ENCODE data around the gene IGSF21.
A peak's percentile ranks its signal among the peaks of the same experiment; 100 is the strongest.

Gene IGSF21

DNA sequence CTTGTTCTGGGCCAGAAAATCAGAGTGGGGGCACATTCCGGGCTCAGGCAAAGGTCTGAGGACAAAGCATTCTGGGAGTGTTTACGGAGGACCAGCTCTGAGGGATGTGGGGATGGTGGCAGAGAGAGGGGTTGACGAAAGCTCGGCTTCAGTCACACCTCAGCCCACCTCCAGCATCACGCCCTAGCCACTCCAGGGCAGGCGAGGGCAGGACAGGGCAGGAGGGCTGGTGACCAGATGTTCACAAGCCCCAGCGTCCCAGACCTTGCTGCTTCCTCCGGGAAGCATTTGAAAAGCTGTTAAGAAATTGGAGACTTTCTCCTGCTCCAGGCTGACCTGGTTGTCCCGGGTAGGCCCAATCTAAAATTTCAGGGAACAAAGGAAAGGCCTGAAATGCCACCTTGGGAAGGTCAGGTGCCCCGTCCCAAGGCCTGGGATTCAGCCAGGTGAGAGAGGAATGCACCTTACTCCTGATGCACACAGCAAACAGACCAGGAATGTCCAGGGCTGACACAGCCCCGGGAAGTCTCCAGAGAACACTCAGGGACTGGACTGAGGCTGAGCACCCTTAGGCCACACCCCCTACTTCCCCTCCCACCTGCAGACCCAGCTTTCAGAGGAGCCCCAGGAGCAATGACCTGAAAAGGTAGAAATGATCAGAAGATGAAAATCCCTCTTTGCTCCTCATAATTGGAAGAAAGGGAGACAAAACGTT, 301.2 kb downstream of the IGSF21 start:
- Histone ChIP-seq H3K9ac (ENCODE audit: low read depth, low read length) (no peak overlapping the region), H3K27ac (ENCODE audit: low read depth, low read length) (no peak overlapping the region), H3K9me3 (ENCODE audit: control insufficient read depth, insufficient read depth, low read length) (peaks cover 22% of the 10 kb centered on the region), H3K4me3 (ENCODE audit: low read depth, low read length) (no peak overlapping the region), H3K36me3 (ENCODE audit: control insufficient read depth, insufficient read depth, low read length) (no peaks in the 10 kb centered on the region), H3K27me3 (ENCODE audit: control insufficient read depth, insufficient read depth, low read length) (no peaks in the 10 kb centered on the region), H3K4me1 (ENCODE audit: control insufficient read depth, insufficient read depth, low read length) (peaks cover 23% of the 10 kb centered on the region)

DNA sequence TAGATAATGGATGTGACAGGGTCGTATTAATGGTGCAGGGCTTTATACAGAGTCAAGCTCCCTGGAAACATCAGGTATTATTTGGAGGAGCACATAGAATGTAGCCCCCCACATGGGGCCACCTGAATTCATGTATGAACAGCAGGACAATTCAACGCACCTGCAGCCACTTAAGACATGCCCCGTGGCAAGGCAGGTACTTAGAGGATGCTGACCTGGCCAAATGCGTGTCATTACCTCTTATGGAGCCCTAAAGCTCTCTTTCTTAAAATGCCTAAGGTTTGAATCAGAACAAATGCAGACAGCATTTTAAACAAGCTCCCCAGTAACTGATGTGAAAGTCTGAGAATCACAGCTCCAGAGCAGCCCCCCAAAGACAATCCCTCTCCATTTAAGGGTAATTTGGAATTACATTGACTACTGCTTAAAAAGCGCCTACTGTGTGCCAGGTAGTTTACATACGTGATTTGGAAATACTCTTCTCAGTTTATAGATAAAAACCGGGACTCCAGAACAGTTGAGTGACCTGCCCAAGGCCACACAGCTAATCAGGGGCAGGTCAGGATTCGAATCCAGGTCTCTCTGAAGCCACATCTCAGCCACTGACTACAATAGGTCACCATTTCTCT, 302.1 kb downstream of the IGSF21 start:
- Histone ChIP-seq H3K27me3 (ENCODE audit: control insufficient read depth, insufficient read depth, low read length) (no peaks in the 10 kb centered on the region), H3K9me3 (ENCODE audit: control insufficient read depth, insufficient read depth, low read length) (peaks cover 22% of the 10 kb centered on the region), H3K9ac (ENCODE audit: low read depth, low read length) (no peak overlapping the region), H3K27ac (ENCODE audit: low read depth, low read length) (peak overlapping the region; percentile 84), H3K36me3 (ENCODE audit: control insufficient read depth, insufficient read depth, low read length) (no peaks in the 10 kb centered on the region), H3K4me3 (ENCODE audit: low read depth, low read length) (no peak overlapping the region), H3K4me1 (ENCODE audit: control insufficient read depth, insufficient read depth, low read length) (peaks cover 23% of the 10 kb centered on the region)

DNA sequence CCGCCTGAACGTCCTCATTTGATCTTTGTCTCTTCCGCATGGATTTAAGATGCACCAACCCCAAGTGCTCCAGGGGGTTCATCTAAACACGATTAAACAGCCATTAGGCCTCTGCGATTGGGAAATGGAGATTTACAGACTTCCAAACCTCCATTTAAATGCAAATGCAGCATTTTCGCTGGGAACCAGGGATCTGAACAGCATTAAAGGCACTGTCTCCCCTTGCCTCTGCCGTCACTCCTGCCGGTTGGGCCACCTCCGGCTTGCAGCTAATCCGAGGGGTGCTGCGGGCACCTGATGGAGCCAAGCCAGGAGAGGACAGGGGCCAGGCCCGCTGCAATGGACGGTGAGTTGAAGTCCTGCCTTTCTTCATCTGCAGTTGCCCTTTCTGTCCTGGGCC, 302.8 kb downstream of the IGSF21 start:
- Histone ChIP-seq H3K9me3 (ENCODE audit: control insufficient read depth, insufficient read depth, low read length) (peaks cover 22% of the 10 kb centered on the region), H3K9ac (ENCODE audit: low read depth, low read length) (no peak overlapping the region), H3K4me3 (ENCODE audit: low read depth, low read length) (no peak overlapping the region), H3K27me3 (ENCODE audit: control insufficient read depth, insufficient read depth, low read length) (no peaks in the 10 kb centered on the region), H3K36me3 (ENCODE audit: control insufficient read depth, insufficient read depth, low read length) (no peaks in the 10 kb centered on the region), H3K27ac (ENCODE audit: low read depth, low read length) (peak overlapping the region; percentile 84), H3K4me1 (ENCODE audit: control insufficient read depth, insufficient read depth, low read length) (peaks cover 23% of the 10 kb centered on the region)

- H3K27me3 ChIP-seq (ENCODE audit: control insufficient read depth, insufficient read depth, low read length), result no peaks in the 10 kb centered on the region
Measured at GRCh38 chr1:18411321-18411720, 303.7 kb downstream of the IGSF21 start.

GRCh38 chr1:18411820-18412641, 304.4 kb downstream of the IGSF21 start:
- Histone ChIP-seq H3K4me1 (ENCODE audit: control insufficient read depth, insufficient read depth, low read length) (peaks cover 30% of the 10 kb centered on the region), H3K36me3 (ENCODE audit: control insufficient read depth, insufficient read depth, low read length) (no peaks in the 10 kb centered on the region), H3K27ac (ENCODE audit: low read depth, low read length) (no peak overlapping the region), H3K27me3 (ENCODE audit: control insufficient read depth, insufficient read depth, low read length) (no peaks in the 10 kb centered on the region), H3K9ac (ENCODE audit: low read depth, low read length) (no peak overlapping the region), H3K9me3 (ENCODE audit: control insufficient read depth, insufficient read depth, low read length) (peaks cover 22% of the 10 kb centered on the region), H3K4me3 (ENCODE audit: low read depth, low read length) (no peak overlapping the region)

More at GRCh38 chr1:18411321-18411720, 303.7 kb downstream of the IGSF21 start:
- Histone ChIP-seq H3K27ac (ENCODE audit: low read depth, low read length) (no peak overlapping the region), H3K9ac (ENCODE audit: low read depth, low read length) (no peak overlapping the region), H3K4me1 (ENCODE audit: control insufficient read depth, insufficient read depth, low read length) (peaks cover 23% of the 10 kb centered on the region), H3K4me3 (ENCODE audit: low read depth, low read length) (no peak overlapping the region), H3K9me3 (ENCODE audit: control insufficient read depth, insufficient read depth, low read length) (peaks cover 22% of the 10 kb centered on the region), H3K36me3 (ENCODE audit: control insufficient read depth, insufficient read depth, low read length) (no peaks in the 10 kb centered on the region)

GRCh38 chr1:18412882-18413353, 305.3 kb downstream of the IGSF21 start:
- H3K9ac ChIP-seq (ENCODE audit: low read depth, low read length), result no peak overlapping the region
- no peak overlapping the region for H3K4me3 ChIP-seq (ENCODE audit: low read depth, low read length)
- H3K27ac ChIP-seq (ENCODE audit: low read depth, low read length), result no peak overlapping the region
- no peaks in the 10 kb centered on the region for H3K36me3 ChIP-seq (ENCODE audit: control insufficient read depth, insufficient read depth, low read length)
- peaks cover 22% of the 10 kb centered on the region for H3K9me3 ChIP-seq (ENCODE audit: control insufficient read depth, insufficient read depth, low read length)
- H3K4me1 ChIP-seq (ENCODE audit: control insufficient read depth, insufficient read depth, low read length), result peaks cover 39% of the 10 kb centered on the region
- H3K27me3 ChIP-seq (ENCODE audit: control insufficient read depth, insufficient read depth, low read length), result no peaks in the 10 kb centered on the region

GRCh38 chr1:18413541-18414305, 306.1 kb downstream of the IGSF21 start:
- Histone ChIP-seq H3K36me3 (ENCODE audit: control insufficient read depth, insufficient read depth, low read length) (no peaks in the 10 kb centered on the region), H3K27me3 (ENCODE audit: control insufficient read depth, insufficient read depth, low read length) (no peaks in the 10 kb centered on the region), H3K9me3 (ENCODE audit: control insufficient read depth, insufficient read depth, low read length) (peaks cover 22% of the 10 kb centered on the region), H3K27ac (ENCODE audit: low read depth, low read length) (no peak overlapping the region), H3K4me3 (ENCODE audit: low read depth, low read length) (no peak overlapping the region), H3K9ac (ENCODE audit: low read depth, low read length) (no peak overlapping the region), H3K4me1 (ENCODE audit: control insufficient read depth, insufficient read depth, low read length) (peaks cover 46% of the 10 kb centered on the region)

DNA sequence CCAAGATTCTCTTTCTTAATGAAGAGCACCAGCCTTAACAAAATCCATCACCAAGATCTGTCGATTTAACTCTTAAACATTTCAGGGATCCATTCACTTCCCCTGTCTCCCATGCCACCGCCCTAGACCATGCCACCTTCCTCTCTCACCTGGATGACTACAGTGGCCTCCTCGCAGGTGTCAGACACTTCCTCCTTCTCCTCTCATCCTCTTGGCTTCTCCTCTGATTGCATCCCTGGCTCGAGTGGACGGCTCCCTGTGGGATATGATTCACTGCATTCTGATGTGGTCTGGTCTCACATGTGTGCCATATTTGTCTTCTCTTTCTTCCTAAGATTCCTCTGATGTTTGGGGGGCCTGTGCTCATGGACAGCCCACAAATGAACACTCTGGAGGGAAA, 306.7 kb downstream of the IGSF21 start:
- Histone ChIP-seq H3K9ac (ENCODE audit: low read depth, low read length) (no peak overlapping the region), H3K4me1 (ENCODE audit: control insufficient read depth, insufficient read depth, low read length) (peaks cover 42% of the 10 kb centered on the region), H3K27me3 (ENCODE audit: control insufficient read depth, insufficient read depth, low read length) (no peaks in the 10 kb centered on the region), H3K9me3 (ENCODE audit: control insufficient read depth, insufficient read depth, low read length) (peaks cover 22% of the 10 kb centered on the region), H3K36me3 (ENCODE audit: control insufficient read depth, insufficient read depth, low read length) (no peaks in the 10 kb centered on the region), H3K4me3 (ENCODE audit: low read depth, low read length) (no peak overlapping the region), H3K27ac (ENCODE audit: low read depth, low read length) (no peak overlapping the region)

DNA sequence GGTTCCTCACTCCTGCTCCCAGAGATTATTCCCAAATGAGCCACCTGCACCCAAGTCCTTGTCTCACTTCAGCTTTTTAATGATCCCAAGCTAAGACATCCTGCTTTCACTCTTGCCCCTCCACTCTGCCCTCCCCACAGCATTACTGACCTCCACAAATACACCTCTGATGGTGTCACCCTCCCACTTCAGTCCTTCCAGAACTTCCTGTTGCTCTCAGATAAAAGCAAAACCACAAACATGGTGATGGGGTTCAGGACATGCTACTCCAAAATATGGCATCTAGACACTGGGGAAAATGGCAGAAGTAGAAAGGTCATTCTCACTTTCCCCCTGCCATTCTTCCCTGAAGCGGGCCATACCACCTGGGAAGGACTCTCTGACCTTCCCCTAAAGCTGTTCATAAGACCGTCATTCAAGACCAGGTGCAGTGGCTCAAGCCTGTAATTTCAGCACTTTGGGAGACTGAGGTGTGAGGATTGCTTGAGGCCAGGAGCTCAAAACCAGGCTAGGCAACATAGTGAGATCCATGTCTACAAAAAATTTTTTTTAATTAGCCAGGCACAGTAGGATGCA, 307.4 kb downstream of the IGSF21 start:
- Histone ChIP-seq H3K27ac (ENCODE audit: low read depth, low read length) (no peak overlapping the region), H3K9me3 (ENCODE audit: control insufficient read depth, insufficient read depth, low read length) (peaks cover 22% of the 10 kb centered on the region), H3K9ac (ENCODE audit: low read depth, low read length) (no peak overlapping the region), H3K4me3 (ENCODE audit: low read depth, low read length) (no peak overlapping the region), H3K27me3 (ENCODE audit: control insufficient read depth, insufficient read depth, low read length) (no peaks in the 10 kb centered on the region), H3K4me1 (ENCODE audit: control insufficient read depth, insufficient read depth, low read length) (peaks cover 43% of the 10 kb centered on the region), H3K36me3 (ENCODE audit: control insufficient read depth, insufficient read depth, low read length) (no peaks in the 10 kb centered on the region)

- H3K4me3 ChIP-seq (ENCODE audit: low read depth, low read length), result no peak overlapping the region
- H3K9me3 ChIP-seq (ENCODE audit: control insufficient read depth, insufficient read depth, low read length), result peaks cover 22% of the 10 kb centered on the region
- H3K4me1 ChIP-seq (ENCODE audit: control insufficient read depth, insufficient read depth, low read length), result peaks cover 43% of the 10 kb centered on the region
- H3K27ac ChIP-seq (ENCODE audit: low read depth, low read length), result no peak overlapping the region
- H3K27me3 ChIP-seq (ENCODE audit: control insufficient read depth, insufficient read depth, low read length), result no peaks in the 10 kb centered on the region
- no peaks in the 10 kb centered on the region for H3K36me3 ChIP-seq (ENCODE audit: control insufficient read depth, insufficient read depth, low read length)
- no peak overlapping the region for H3K9ac ChIP-seq (ENCODE audit: low read depth, low read length)
Measured at GRCh38 chr1:18415448-18416027, 307.9 kb downstream of the IGSF21 start.
